ENCODE data around the gene CRYL1.
"Not testable (repeated sequence)": the region's sequence is repeated elsewhere in the genome, so short reads cannot be mapped to it uniquely, and the experiment has no call there.

Gene CRYL1

DNA sequence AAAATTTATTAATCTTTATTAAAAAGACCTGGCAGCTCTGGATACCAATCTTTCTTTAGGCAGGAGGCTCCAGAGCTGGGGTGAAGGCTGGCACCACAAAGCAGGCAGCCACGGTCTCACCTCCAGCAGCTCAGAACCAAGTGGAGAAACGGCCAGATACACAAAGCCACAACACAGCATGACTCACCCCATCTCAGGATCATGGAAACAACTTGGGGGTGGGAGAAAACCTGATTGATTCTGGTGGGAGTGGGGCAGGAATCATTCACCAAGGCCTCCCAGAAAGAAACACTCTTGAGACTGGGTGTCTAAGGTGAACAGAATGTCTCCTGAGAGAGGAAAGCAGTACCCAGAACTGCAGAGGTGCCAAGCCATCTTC is 64.2 kb downstream of the CRYL1 start:
- no peak for DNase-seq

DNA sequence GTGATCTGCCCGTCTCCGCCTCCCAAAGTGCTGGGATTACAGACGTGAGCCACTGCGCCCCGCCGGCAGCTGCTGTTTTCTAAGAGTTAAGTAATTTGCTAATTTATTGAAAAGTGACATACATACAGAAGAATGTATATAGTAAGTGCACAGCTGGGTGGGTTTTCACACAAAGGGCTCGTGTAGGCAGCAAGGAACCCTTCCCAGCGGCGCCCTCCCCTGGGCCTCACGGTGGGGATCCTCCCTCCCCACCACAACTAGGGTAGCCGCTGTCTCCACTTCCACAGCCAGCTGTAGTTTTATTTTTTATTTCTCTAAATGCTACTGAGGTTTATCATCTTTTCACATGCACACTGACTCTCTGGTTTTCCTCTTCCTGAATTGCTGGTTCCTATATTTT is 64.9 kb downstream of the CRYL1 start:
- DNase-seq = no peak

DNA sequence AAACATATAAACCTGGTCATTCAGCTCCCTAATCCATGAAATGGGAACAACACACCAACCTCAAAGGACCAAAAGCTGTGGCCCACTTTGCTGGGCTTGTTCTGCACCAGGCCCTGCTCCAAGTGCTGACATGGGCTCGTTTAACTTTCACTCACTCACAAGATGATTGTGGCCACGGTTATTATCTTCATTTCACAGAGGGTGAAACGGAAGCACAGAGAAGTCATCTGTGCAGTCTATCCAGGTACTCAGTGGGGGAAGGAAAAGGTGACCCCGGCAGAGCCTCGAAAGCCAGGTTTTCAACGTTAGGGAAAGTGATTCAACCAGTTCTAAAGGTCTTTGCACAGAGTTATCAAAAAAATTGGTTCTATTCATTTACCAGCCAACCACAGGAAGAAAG is 68.0 kb downstream of the CRYL1 start:
- no peak for DNase-seq

DNA sequence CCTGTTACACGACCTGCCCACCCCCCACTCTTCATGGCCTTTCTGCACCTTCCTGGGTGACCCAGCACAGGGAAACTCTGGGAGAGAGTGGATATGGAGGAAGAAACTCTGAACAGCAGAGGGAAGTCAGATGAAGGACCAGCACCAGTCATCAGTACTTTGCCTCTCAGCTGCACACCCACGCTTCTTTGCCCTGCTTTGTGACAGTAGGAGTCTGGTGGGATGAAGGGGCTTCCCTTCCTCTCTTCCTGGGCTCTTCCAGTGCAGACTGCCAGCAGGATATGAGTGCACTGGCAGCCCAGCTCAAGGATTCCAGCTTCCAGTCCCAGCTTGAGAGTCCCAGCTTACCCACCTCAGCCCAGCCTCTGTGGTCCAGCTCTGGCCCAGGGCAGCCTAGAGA is 68.9 kb downstream of the CRYL1 start:
- no peak for DNase-seq

DNA sequence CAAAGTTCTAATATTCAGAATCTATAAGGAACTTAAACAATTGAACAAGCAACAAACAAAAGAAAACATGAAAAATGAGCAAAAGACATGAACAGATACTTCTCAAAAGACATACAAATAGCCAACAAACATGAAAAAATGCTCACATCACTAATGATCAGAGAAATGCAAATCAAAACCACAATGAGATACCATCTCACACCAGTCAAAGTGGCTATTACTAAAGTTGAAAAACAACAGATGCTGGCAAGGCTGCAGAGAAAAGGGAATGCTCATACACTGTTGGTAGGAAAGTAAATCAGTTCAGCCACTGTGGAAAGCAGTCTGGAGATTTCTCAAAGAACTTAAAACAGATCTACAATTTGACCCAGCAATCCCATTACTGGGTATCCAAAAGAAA is 74.3 kb downstream of the CRYL1 start:
- no peak for DNase-seq

DNA sequence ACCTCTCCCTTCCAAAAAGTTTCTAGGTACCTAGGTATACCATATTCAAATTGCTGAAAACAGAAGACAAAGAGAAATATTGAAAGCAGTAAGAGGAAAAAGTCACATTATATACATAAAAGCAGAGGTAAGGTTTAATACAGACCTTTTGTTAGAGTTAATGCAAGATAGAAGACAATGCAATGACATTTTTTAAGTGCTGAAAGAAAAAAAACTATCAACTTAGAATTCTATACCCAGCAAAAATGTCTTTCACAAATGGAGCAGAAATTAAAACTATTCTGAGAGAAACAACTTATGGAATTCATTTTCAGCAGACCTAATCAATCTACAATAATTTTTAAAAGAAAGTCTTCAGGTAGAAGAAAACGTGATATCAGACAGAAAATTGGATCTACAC is 77.2 kb downstream of the CRYL1 start:
- no peak for DNase-seq

DNA sequence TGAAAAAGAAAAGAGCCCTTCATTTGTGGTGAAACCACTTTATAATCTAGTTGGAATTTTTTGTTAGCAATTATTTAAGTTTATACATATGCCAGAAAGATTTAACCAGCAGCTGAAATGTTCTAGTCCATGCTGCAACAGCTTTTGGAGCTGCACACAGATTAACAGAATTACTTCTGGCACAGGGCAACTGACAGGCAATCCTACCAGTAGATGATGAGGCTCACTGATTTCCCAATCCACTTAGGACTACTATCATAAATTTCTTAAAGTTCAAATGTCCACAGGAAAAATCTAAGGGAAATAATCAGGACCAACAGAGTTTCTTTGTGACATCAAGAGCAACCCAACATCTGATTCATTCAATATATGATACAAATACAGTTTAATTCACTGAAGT is 78.8 kb downstream of the CRYL1 start:
- no peak for DNase-seq

DNA sequence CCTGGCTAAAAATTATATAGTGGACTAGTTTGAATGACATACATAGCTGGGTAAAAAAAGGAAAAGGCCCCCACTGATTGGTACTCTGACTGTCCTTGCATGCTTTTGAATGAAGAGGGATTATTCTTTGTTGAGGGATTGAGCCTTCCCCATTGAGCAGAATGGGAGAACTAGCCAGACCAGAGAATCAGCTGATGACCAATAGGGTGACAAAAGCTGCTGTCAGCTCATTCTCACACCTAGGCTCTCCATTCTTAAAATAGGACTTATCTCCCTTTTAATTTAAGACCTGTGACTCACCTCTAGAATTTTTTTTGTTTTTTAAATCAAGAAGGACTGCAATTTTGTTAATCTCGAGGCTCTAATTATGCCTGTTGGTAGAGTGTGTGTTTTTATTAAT is 79.3 kb downstream of the CRYL1 start:
- no peak for DNase-seq

DNA sequence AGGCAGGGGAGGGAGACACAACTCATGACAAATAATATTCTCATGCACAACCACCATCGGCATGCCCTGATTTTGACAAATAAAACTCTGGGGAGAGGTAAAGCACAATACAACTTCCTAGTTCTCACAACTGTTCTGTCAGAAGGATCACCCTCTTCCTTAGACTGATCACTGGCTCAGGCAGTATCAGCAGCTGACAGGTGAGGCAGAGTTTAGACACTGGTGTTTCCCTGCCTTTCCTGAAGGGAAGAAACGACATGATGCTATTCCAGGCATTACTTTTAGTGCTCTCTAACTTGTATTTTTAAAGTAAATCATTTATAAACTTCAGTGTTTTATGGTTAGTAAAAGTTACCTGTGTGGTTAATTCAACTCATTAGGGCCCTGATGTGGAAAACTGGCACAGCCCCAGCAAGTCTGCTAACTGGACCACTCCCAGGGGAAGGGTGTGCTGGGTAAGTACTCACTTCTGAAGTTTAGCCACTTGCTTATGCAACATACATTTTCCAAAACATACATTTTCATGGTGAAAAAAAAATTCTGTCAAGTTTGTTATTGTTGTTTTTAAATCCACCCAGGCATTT is 82.8 kb downstream of the CRYL1 start:
- DNase-seq = no peak

DNA sequence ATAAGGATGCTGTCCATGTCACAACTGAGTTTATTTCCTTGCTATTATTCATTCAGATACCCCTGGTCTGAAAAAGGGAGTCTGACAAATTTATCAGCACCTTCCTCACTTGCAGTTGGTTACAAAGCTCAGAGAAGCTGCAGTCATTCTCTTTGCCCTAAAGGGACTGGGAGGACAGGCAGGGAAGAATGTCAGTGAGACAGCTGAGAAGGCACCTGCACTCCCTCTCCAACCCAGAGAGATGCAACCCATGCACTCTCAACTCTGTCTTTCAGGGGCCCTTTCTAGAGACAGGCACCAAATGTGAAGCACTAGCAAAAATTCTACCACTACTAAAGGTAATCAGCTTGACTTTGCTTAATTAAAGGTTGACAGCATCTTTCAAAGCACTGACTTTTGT is 83.3 kb downstream of the CRYL1 start:
- DNase-seq = no peak

DNA sequence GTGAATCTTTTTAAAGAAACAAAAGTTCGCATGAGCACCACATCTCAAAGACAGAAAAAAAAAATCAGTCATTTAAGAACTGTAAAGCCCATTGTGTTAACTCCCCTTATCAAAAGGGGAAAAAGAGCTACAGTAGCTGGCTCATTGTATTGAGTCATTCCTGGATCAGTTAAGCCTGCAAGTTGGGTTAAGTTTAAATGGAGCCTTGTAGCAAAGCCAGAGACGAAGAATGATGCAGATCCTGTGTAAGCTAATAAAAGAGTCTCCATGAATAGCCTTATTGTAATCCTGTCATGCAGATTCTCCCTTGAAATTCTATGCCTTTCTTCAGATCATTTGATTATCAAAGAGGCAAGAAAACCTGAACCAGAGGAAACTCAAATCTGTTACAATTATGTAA is 83.8 kb downstream of the CRYL1 start:
- peak in 1 of 56 donors; percentile 14 for DNase-seq

DNA sequence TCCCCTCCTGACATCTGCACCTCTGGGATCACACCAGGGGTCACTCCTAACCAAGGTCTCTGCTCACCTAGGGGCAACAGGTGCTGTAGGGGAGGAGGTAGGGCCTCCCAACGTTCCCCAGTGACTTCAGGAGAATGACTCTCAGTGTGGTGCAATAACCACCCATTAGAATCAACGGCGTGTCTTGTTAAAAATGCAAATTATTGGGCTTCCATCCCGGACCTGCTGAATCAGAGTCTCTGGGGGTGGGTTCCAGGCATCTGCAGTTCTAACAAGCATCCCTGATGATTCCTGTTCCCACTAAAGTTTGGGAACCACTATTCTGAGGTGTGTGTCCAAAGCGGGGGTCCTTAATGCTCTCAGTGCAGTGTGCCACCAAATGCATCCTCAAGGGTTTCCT is 84.6 kb downstream of the CRYL1 start:
- peak in 1 of 56 donors; percentile 16 for DNase-seq

DNA sequence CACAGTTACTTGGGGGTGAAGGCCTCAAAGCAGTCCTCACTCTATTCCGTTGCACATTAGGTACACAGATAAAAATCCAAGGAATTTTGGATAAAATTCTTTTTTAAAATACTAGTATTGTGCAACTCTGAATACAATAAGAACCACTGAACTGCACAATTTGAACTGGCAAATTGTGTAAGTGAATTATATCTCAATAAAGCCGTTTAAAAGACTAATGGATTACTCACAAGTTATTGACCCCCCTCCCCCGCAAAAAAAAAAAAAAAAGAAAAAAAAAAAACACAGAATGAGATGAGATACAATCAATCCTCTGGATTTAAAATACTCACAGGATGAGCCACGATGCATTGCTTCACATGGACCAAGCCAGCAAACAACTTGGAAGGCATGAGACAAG is 86.4 kb downstream of the CRYL1 start:
- DNase-seq = no peak

DNA sequence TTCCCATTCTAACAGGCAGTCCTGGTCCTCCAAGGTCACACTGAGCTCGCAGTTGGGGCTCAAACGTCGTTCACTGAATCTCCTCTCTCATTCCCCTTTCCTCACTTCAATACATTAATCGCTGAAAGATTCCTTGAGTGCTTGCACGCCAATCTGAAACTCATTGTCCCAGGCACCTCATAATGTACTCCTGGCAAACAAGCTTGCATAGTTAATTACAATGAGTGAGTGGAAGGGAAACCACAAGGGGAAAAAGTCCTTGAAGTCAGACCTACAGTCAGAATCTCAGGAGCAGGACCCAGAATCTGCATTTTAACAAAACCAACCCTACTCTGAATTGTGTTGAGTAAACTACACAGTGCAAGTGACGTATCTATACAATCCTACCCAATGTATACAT is 86.9 kb downstream of the CRYL1 start:
- no peak for DNase-seq

DNA sequence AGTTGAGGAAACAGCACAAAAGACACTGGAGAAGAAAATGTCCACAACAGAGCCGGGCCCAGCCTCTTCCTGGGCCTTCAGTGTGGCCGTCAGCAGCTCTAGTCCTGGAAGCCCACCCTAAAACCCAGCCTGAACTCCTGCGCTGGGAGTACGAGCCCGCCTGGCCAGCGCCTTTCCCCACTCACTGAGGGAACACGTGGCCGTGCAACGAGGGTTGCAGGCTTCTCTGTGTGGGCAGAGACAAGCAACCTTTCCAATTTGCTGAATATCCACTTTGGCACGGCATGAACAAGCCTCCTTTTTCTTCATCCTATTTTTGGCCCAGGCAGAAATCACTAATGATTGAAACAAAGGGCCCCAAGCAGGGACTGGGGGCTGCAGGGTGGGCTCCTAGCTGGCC is 89.2 kb downstream of the CRYL1 start:
- DNase-seq = peak in 8 of 56 donors; percentile 14 to 47 (median 26)

DNA sequence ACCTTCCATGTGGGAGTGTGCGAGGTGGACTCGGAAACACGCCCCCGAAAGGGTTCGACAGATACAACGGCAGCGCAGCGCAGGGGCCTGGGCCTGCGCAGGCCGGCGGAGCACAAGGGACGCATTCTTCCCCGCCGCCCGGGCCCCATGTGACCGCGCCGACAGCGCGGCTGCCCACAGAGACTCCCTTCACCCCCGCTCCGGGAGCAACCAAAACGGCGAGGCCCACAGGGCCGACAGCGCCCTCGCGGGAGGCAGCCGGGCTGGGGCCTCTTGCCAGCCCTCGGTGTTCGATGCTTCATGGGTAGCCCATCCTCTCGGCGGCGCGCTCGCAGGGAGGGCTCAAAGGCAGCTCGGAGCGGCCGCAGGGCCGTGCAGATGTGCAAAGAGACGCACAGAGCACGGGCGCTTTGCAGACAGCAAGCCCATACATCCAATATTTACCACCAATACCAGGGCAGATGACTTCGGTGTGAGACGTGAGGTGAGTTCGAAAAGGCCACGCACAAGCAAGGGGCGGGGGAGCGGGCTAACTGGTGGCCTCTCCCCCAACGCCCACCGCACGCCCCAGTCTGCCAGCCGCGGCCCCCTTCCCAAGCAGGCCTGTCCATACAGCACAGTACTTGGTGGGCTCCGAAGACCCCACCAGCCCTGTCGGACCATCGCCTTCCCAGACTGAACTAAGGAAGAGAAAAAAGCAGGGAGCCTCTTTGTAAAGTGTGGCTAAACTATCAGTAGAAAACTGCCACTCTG is 89.9 kb downstream of the CRYL1 start:
- peak in 5 of 56 donors; percentile 12 to 39 (median 29) for DNase-seq

DNA sequence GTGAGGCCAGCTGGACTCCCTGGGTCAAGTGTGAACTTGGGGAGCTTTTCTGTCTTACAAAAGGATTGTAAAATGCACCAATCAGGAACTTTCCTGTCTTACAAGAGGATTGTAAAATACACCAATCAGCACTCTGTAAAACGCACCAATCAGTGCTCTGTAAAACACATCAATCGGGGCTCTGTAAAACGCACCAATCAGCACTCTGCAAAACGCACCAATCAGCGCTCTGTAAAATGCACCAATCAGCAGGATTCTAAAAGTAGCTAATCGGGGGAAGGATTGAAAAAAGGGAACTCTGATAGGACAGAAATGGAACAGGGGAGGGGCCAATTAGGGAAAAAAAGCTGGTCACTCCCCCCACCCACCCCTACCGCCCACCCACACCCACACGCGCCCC is 91.4 kb downstream of the CRYL1 start:
- DNase-seq = not testable (repeated sequence)

DNA sequence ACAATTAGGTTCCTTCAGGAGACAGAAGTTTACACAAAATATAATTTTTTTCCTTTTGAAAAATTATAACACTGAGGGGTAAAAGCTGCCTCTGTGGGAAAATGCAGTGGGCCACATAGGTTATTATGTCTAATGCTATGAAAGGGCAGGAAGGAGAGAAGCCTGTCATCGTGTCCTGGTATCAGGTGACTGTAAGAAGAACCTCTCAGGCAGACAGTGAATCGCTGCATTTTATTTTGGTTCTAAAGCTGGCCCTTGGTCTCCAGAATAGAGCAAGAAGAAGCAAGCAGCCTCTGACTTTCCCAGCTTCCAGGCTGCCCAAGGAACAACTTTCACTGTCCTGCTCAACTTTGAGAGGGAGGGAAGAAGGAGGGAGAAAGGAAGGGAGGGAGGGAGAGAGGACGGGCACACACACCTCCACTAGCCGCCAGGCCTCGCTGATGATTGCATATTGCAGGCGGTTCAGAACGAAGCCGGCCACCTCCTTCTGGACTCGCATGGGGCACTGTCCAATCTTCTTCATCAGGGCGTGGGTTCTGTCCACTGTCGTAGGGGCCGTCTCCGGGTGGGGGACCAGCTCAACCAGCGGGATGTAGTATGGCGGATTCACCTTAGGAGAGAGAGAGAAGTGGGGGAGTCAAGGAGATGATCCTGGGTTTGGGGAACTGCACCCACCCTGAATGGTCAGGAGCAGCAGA is 93.8 kb downstream of the CRYL1 start:
- no peak for DNase-seq

DNA sequence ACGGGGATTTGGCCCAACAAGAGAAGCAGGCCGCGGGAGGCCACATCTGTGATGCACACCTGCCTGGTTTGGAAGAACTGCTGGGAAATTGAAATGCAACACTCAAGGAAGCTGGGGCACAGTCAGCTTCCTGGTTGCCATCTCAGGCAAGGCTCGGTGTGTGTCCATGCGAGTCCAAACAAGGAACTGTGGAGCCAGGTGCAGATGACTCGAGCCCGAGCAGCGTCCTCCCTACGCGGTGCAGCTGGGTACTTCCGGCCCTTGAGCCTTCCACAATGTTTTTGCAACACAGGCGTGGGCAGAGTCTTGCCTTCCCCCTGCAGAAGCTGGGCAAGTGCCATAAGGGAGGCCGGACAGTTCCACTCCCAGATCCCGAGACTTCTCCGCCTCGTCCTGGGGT is 94.6 kb downstream of the CRYL1 start:
- no peak for DNase-seq

DNA sequence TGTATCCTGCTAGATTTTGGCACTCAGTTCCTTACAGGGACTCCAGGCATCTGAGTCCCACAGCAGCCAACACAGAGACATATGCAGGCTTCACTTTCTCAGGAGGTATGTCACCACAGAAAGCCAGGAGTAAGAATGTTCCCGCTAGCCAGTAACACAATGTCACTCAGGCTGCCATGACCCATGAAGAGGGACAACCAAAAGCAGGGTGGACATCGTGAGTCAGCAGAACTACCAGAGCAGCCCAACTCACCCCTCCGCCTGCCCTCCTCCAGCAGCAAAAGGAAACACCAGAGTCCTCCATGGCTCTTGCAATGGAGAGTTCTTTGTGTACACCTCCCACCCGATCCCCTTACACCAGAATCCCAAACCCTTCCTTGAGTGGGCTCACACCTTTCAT is 95.4 kb downstream of the CRYL1 start:
- no peak for DNase-seq

DNA sequence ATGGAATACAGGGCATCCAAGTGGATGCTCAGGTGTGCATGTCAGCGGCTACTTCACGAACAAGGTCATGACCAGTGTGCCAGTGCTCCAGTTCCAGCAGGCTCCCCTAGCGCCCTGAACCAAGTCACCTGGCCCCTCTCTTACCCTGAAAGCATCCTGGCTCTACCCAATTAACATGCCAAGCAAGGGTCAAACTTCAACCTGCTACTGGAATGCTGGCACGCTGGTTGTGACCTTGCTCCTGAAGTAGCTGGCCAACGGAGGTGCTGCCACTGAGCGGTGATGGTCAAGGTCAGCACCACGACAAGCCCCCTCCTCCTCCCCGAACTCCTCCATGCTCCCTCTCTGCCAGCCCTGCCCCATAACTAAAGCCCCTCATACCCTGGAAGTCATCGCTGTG is 96.0 kb downstream of the CRYL1 start:
- DNase-seq = no peak

DNA sequence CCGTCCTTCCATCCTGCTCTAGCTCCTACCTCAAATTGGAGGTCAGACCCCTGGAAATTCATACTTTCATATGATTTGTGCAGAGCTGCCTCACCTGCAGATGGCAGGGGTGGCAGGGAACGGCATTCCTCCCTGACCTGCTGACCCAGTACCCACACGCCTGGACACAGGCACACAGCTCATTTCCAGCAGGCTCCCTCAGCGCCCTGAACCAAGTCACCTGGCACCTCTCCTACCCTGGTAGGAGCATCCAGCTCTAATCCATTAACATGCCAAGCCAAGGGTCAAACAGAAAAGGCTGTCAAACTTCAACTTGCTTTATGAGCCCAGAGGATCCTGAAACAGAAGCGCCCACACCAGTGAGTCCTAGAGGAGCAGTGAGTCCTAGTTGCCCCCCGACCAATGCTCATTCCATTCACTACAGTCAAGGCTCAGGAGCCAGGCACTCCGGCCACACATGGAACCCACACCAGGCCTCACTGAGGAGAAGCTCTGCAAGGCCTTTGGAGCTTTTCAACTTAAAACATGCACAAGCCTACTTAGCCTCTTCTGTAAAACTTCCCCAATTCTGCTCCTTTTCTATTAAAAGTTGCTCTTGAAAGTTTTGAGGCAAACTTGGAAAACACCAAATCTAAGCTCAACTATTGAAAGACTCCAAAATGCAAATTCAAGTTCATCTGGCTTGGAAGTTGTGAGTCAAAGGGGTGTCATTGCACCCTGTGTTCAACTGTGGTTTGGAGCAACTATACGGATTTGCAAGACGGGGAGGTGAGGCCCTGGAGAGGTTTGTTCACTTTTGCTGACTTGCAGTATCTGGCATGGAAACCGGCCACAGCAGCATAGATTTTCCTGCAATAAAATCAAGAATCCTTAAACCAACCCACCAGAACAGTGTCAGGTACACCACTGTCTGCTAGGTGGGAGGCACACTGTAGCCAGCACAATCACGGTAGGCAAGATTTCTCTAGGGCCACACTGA is 96.7 kb downstream of the CRYL1 start:
- DNase-seq = no peak

Data from amygdala (tissue), 56 donors.